Measurements from ENCODE around the gene SLC25A4. TPM values are rescaled to one million over a fixed set of nuclear protein-coding genes. Genes with fewer than 3 reads are reported as not detected.

The SLC25A4 gene
- total RNA-seq, 4 donors from 2014 or later = 122 to 180 (median 157) TPM

GRCh38 chr4:185183622-185184281 lies 40.7 kb downstream of the SLC25A4 start:
- peaks cover 0 to 12% of the 10 kb centered on the region in 2 donors for H3K36me3 ChIP-seq
- 35 to 41% methylated on average over 6 of the region's 6 CpGs for WGBS, 2 donors (ENCODE audit: low coverage in 1 of 2)
- TF ChIP-seq CTCF (IDR thresholded peaks at IDR 0.05) = peak; percentile 74 to 85 (median 76)
- TF ChIP-seq POLR2AphosphoS5 (IDR thresholded peaks at IDR 0.05) = peak; percentile 79
- no peak for TF ChIP-seq EP300 (IDR thresholded peaks at IDR 0.05)
- TF ChIP-seq POLR2A (IDR thresholded peaks at IDR 0.05) = no peak
- H3K4me1 ChIP-seq = peaks cover 0 to 43% (median 0%) of the 10 kb centered on the region in 3 donors
- peak overlapping the region in 1 of 4 donors; percentile 33 for H3K27ac ChIP-seq
- H3K4me3 ChIP-seq = no peak overlapping the region
- H3K27me3 ChIP-seq = no peaks in the 10 kb centered on the region
- H3K9me3 ChIP-seq = no peaks in the 10 kb centered on the region
- peak; percentile 63 for ATAC-seq

GRCh38 chr4:185186769-185187168 lies 43.7 kb downstream of the SLC25A4 start:
- no peak overlapping the region for H3K27ac ChIP-seq
- peaks cover 0 to 45% (median 0%) of the 10 kb centered on the region in 3 donors for H3K4me1 ChIP-seq
- 40 to 54% methylated on average over 3 of the region's 3 CpGs for WGBS, 2 donors (ENCODE audit: low coverage in 1 of 2)
- no peak for ATAC-seq
- H3K36me3 ChIP-seq = peaks cover 0 to 33% of the 10 kb centered on the region in 2 donors
- TF ChIP-seq EP300 (IDR thresholded peaks at IDR 0.05) (no peak), POLR2AphosphoS5 (IDR thresholded peaks at IDR 0.05) (no peak), CTCF (IDR thresholded peaks at IDR 0.05) (no peak), POLR2A (IDR thresholded peaks at IDR 0.05) (no peak)
- H3K4me3 ChIP-seq = no peak overlapping the region
- no peaks in the 10 kb centered on the region for H3K27me3 ChIP-seq
- no peaks in the 10 kb centered on the region for H3K9me3 ChIP-seq

- no peak for TF ChIP-seq CTCF (IDR thresholded peaks at IDR 0.05)
- Histone ChIP-seq H3K9me3 (no peaks in the 10 kb centered on the region), H3K4me3 (no peak overlapping the region), H3K27me3 (no peaks in the 10 kb centered on the region), H3K27ac (no peak overlapping the region), H3K4me1 (peaks cover 0 to 29% (median 0%) of the 10 kb centered on the region in 3 donors), H3K36me3 (peaks cover 0 to 41% of the 10 kb centered on the region in 2 donors)
- no peak for ATAC-seq
- 54 to 55% methylated on average over 3 to 4 of the region's 4 CpGs for WGBS, 2 donors (ENCODE audit: low coverage in 1 of 2)
Observed at GRCh38 chr4:185189606-185190305, 46.7 kb downstream of the SLC25A4 start.

- Histone ChIP-seq H3K4me3 (no peak overlapping the region), H3K27ac (no peak overlapping the region), H3K4me1 (peaks cover 0 to 34% (median 0%) of the 10 kb centered on the region in 3 donors), H3K27me3 (no peaks in the 10 kb centered on the region), H3K36me3 (peaks cover 0 to 41% of the 10 kb centered on the region in 2 donors), H3K9me3 (no peaks in the 10 kb centered on the region)
- 87 to 90% methylated on average over 4 to 6 of the region's 6 CpGs for WGBS, 2 donors (ENCODE audit: low coverage in 1 of 2)
- TF ChIP-seq CTCF (IDR thresholded peaks at IDR 0.05) (no peak), POLR2AphosphoS5 (IDR thresholded peaks at IDR 0.05) (no peak), POLR2A (IDR thresholded peaks at IDR 0.05) (no peak), EP300 (IDR thresholded peaks at IDR 0.05) (no peak)
- ATAC-seq = no peak
Observed at GRCh38 chr4:185190306-185190856, 47.3 kb downstream of the SLC25A4 start.
